ENCODE results near the gene RPS25. TPM values are rescaled to one million over a fixed set of nuclear protein-coding genes. Genes with fewer than 3 reads are reported as not detected.
"Not testable (repeated sequence)": the region's sequence is repeated elsewhere in the genome, so short reads cannot be mapped to it uniquely, and the experiment has no call there.

RPS25 gene
- total RNA-seq, 1 donor from 2014 or later = 1,773 TPM

DNA sequence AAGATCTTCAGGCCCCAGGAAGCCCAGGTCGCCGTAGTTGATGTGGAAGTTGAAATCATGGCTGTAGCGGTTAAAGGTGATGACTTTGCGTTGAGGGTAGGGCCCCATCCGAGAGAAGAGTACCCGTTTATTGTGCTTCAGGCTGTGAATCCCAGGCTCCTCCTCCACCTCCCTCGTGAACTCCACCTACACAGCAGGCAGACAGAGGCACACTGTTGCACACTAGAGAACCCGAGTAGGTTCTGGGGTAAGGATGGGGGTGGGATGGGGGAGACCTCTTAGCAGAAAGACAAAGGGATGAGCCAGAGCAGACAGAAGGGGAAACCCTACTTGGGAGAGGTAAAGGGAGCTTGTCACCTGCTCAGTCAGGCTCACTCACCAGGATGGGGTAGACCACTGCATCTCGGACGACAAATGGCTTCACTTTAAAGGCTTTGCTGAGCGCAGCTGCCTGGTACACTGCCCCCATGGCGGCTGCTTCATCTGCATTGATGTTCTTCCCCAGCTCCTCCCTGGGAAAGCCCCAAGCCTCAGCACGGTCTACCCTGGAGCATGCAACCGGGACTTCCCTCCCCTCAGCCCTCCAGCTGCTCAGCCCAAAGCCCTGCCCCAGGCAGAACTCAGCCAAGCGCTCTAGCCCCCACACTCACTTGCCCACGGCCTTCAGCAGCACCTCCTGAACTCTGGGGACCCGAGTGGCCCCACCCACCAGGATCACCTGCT is 33.5 kb upstream of the RPS25 start:
- Mint-ChIP-seq H3K9me3 (no peaks in the 10 kb centered on the region), H3K4me3 (ENCODE audit: low read depth) (no peak overlapping the region), H3K27ac (no peak overlapping the region), H3K27me3 (ENCODE audit: low read depth) (no peaks in the 10 kb centered on the region), H3K4me1 (ENCODE audit: low read depth) (peaks cover 21% of the 10 kb centered on the region), H3K36me3 (ENCODE audit: low read depth) (peaks cover 92% of the 10 kb centered on the region)
- intact Hi-C loops (cut with micrococcal nuclease) = no loop called here
- no peak for DNase-seq (ENCODE audit: low spot score)

GRCh38 chr11:119049081-119049480 is 30.9 kb upstream of the RPS25 start:
- H3K27ac Mint-ChIP-seq = no peak overlapping the region
- no peak overlapping the region for H3K4me3 Mint-ChIP-seq (ENCODE audit: low read depth)
- H3K27me3 Mint-ChIP-seq (ENCODE audit: low read depth) = no peaks in the 10 kb centered on the region
- peaks cover 92% of the 10 kb centered on the region for H3K36me3 Mint-ChIP-seq (ENCODE audit: low read depth)
- DNase-seq (ENCODE audit: low spot score) = no peak
- intact Hi-C loops (cut with micrococcal nuclease) = no loop called here
- H3K4me1 Mint-ChIP-seq (ENCODE audit: low read depth) = peaks cover 4% of the 10 kb centered on the region
- no peaks in the 10 kb centered on the region for H3K9me3 Mint-ChIP-seq

- Mint-ChIP-seq H3K27ac (no peak overlapping the region), H3K27me3 (ENCODE audit: low read depth) (no peaks in the 10 kb centered on the region), H3K4me1 (ENCODE audit: low read depth) (peaks cover 4% of the 10 kb centered on the region), H3K4me3 (ENCODE audit: low read depth) (no peak overlapping the region), H3K9me3 (no peaks in the 10 kb centered on the region), H3K36me3 (ENCODE audit: low read depth) (peaks cover 88% of the 10 kb centered on the region)
- intact Hi-C loops (cut with micrococcal nuclease) = no loop called here
- DNase-seq (ENCODE audit: low spot score) = no peak
These were observed 30.5 kb upstream of the RPS25 start for GRCh38 chr11:119048644-119049043.

DNA sequence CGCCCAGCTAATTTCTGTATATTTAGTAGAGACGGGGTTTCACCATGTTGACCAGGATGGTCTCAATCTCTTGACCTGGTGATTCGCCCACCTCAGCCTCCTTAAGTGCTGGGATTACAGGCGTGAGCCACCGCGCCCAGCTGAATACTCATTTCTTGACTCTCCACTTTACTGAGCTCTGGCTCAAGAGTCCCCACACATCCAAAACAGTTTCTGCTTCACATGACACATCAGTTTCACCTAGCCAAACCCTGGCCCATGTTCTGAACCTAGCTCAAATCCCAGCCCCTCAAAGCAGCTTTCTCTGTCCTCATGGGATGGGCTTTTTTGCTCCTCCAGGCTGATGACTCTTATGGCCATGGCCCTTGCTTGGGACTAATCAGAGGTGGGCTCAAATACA is 29.1 kb upstream of the RPS25 start:
- DNase-seq (ENCODE audit: low spot score) = no peak

DNA sequence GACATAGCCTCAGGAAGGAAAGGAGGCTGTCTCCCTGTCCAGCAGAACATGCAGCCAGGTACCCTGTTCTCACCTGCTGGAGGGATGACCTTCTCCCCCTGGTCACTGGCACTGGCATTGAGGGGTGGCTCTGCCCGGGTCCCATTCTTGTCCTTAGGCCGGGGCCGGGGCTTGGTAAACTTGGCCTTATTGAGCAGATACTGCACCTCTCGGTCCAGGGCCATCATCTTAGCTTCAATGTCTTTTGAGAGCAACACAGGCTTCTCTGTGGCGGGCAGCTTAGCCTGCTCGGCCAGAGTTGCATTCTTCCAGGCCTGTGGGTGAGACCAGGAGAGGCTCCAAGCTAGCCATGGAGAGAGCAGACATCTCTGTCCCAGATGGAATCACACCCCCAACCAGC is 28.3 kb upstream of the RPS25 start:
- DNase-seq (ENCODE audit: low spot score) = no peak
- no peak overlapping the region for H3K27ac Mint-ChIP-seq
- no peak overlapping the region for H3K4me3 Mint-ChIP-seq (ENCODE audit: low read depth)
- H3K9me3 Mint-ChIP-seq = no peaks in the 10 kb centered on the region
- H3K36me3 Mint-ChIP-seq (ENCODE audit: low read depth) = peaks cover 67% of the 10 kb centered on the region
- H3K4me1 Mint-ChIP-seq (ENCODE audit: low read depth) = peaks cover 9% of the 10 kb centered on the region
- no peaks in the 10 kb centered on the region for H3K27me3 Mint-ChIP-seq (ENCODE audit: low read depth)
- intact Hi-C loops (cut with micrococcal nuclease) = no loop called here

More for the DNA sequence above, 29.1 kb upstream of the RPS25 start:
- Mint-ChIP-seq H3K36me3 (ENCODE audit: low read depth) (peaks cover 74% of the 10 kb centered on the region), H3K9me3 (no peaks in the 10 kb centered on the region), H3K4me3 (ENCODE audit: low read depth) (no peak overlapping the region), H3K4me1 (ENCODE audit: low read depth) (peaks cover 6% of the 10 kb centered on the region), H3K27ac (peak overlapping the region; percentile 49), H3K27me3 (ENCODE audit: low read depth) (no peaks in the 10 kb centered on the region)
- intact Hi-C loops (cut with micrococcal nuclease) = no loop called here

DNA sequence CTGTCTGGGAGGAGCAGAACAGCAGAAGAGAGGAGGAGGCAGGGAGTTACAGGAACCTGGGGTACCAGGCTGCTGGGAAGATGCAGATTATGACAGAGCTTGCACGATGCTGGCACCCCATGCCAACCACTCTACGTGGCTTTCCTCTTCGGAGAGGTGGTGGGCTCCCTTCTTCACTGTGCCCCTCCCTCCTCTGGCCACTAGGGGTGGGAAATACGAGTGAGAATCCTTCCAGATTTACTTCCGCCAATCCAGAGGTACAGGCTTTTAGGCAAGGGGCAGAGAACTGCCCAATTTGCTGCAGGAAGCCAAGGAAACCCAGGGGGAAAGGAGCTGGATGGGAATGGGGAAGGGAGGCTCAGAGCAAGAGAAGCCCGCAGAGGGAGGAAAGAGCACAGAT is 26.6 kb upstream of the RPS25 start:
- H3K36me3 Mint-ChIP-seq (ENCODE audit: low read depth) = peaks cover 52% of the 10 kb centered on the region
- no peak overlapping the region for H3K4me3 Mint-ChIP-seq (ENCODE audit: low read depth)
- peaks cover 9% of the 10 kb centered on the region for H3K4me1 Mint-ChIP-seq (ENCODE audit: low read depth)
- no peak for DNase-seq (ENCODE audit: low spot score)
- H3K9me3 Mint-ChIP-seq = no peaks in the 10 kb centered on the region
- no peaks in the 10 kb centered on the region for H3K27me3 Mint-ChIP-seq (ENCODE audit: low read depth)
- intact Hi-C loops (cut with micrococcal nuclease) = no loop called here
- no peak overlapping the region for H3K27ac Mint-ChIP-seq

- Mint-ChIP-seq H3K27me3 (ENCODE audit: low read depth) (no peaks in the 10 kb centered on the region), H3K9me3 (no peaks in the 10 kb centered on the region), H3K4me1 (ENCODE audit: low read depth) (peaks cover 9% of the 10 kb centered on the region), H3K36me3 (ENCODE audit: low read depth) (peaks cover 34% of the 10 kb centered on the region), H3K27ac (no peak overlapping the region), H3K4me3 (ENCODE audit: low read depth) (no peak overlapping the region)
- intact Hi-C loops (cut with micrococcal nuclease) = no loop called here
- DNase-seq (ENCODE audit: low spot score) = no peak
These were observed 24.8 kb upstream of the RPS25 start for GRCh38 chr11:119042927-119043326.

DNA sequence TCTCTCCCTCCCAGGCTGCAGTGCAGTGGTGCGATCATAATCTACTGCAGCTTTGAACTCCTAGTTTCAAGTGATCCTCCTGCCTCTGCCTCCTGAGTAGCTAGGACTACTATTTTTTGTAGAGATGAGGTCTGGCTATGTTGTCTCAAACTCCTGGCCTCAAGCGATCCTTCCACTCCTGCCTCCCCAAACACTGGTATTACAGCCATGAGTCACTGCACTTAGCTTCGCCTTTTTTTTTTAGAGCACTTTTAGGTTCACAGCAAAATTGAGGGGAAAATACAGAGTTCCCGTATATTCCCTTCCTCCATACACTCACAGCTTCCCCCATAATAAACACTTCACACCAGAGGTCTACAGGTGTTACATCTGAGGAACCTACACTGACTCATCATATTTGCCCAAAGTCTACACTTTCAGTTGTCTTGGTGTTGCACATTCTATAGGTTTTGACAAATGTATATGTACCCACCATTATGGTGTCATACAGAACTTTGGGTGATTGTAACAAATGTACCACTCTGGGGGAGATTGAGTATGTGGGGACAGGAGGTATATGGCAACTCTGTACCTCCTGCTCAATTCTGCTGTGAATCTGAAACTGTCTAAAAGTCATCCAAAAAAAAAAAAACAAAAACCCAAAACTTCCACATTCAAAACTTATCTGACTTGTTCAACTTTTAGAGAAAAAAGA is 23.8 kb upstream of the RPS25 start:
- H3K4me1 Mint-ChIP-seq (ENCODE audit: low read depth) = peaks cover 7% of the 10 kb centered on the region
- no peaks in the 10 kb centered on the region for H3K9me3 Mint-ChIP-seq

DNA sequence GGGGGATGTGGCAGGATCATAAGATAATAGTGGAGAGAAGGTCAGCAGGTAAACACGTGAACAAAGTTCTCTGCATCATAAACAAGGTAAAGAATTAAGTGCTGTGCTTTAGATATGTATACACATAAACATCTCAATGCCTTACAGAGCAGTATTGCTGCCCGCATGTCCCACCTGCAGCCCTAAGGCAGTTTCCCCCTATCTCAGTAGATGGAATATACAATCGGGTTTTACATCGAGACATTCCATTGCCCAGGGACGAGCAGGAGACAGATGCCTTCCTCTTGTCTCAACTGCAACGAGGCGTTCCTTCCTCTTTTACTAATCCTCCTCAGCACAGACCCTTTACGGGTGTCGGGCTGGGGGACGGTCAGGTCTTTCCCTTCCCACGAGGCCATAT is 21.3 kb upstream of the RPS25 start:
- H3K9me3 Mint-ChIP-seq; H3K4me3 Mint-ChIP-seq (ENCODE audit: low read depth); H3K27ac Mint-ChIP-seq; H3K4me1 Mint-ChIP-seq (ENCODE audit: low read depth); H3K36me3 Mint-ChIP-seq (ENCODE audit: low read depth); H3K27me3 Mint-ChIP-seq (ENCODE audit: low read depth); intact Hi-C loops (cut with micrococcal nuclease); DNase-seq (ENCODE audit: low spot score): not testable (repeated sequence)

More for the DNA sequence above, 23.8 kb upstream of the RPS25 start:
- H3K27ac Mint-ChIP-seq = no peak overlapping the region
- peaks cover 26% of the 10 kb centered on the region for H3K36me3 Mint-ChIP-seq (ENCODE audit: low read depth)
- H3K4me3 Mint-ChIP-seq (ENCODE audit: low read depth) = no peak overlapping the region
- intact Hi-C loops (cut with micrococcal nuclease) = no loop called here
- no peaks in the 10 kb centered on the region for H3K27me3 Mint-ChIP-seq (ENCODE audit: low read depth)
- no peak for DNase-seq (ENCODE audit: low spot score)

- no peaks in the 10 kb centered on the region for H3K36me3 Mint-ChIP-seq (ENCODE audit: low read depth)
- intact Hi-C loops (cut with micrococcal nuclease) = no loop called here
- no peak overlapping the region for H3K4me3 Mint-ChIP-seq (ENCODE audit: low read depth)
- H3K27ac Mint-ChIP-seq = no peak overlapping the region
- no peaks in the 10 kb centered on the region for H3K27me3 Mint-ChIP-seq (ENCODE audit: low read depth)
- H3K4me1 Mint-ChIP-seq (ENCODE audit: low read depth) = peaks cover 7% of the 10 kb centered on the region
- DNase-seq (ENCODE audit: low spot score) = no peak
- H3K9me3 Mint-ChIP-seq = no peaks in the 10 kb centered on the region
These were observed 20.7 kb upstream of the RPS25 start for GRCh38 chr11:119038884-119039283.

DNA sequence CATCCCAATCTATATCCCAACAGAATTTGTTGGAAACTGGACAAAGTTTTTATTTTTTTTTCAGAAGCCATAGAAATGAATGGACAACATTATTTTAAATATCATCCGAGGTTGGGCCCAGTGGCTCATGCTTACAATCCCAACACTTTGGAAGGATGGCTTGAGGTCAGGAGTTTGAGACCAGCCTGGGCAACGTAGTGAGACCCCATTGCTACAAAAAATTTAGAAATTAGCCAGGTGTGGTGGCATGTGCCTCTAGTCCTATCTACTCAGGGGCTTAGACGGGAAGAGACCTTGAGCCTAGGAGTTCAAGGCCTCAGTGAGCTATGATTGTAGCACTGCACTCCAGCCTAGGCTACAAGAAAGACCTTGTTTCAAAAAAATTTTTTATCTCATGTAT is 16.7 kb upstream of the RPS25 start:
- Mint-ChIP-seq H3K36me3 (ENCODE audit: low read depth) (no peaks in the 10 kb centered on the region), H3K4me1 (ENCODE audit: low read depth) (peaks cover 2% of the 10 kb centered on the region), H3K27ac (no peak overlapping the region), H3K9me3 (no peaks in the 10 kb centered on the region), H3K27me3 (ENCODE audit: low read depth) (no peaks in the 10 kb centered on the region), H3K4me3 (ENCODE audit: low read depth) (no peak overlapping the region)
- intact Hi-C loops (cut with micrococcal nuclease) = loop anchor here (5.0 kb wide), 1 partner anchor 38 kb away; the partner anchor contains the start of gene CENATAC
- DNase-seq (ENCODE audit: low spot score) = no peak

- DNase-seq (ENCODE audit: low spot score); H3K27ac Mint-ChIP-seq; H3K9me3 Mint-ChIP-seq; H3K36me3 Mint-ChIP-seq (ENCODE audit: low read depth); H3K4me3 Mint-ChIP-seq (ENCODE audit: low read depth); H3K27me3 Mint-ChIP-seq (ENCODE audit: low read depth): not testable (repeated sequence)
- intact Hi-C loops (cut with micrococcal nuclease) = loop anchor here (5.0 kb wide), 1 partner anchor 36 kb away; the partner anchor contains the start of gene CENATAC
- H3K4me1 Mint-ChIP-seq (ENCODE audit: low read depth) = peaks cover 15% of the 10 kb centered on the region
These were observed 15.3 kb upstream of the RPS25 start for GRCh38 chr11:119033421-119033820.

- Mint-ChIP-seq H3K4me1 (ENCODE audit: low read depth) (peaks cover 15% of the 10 kb centered on the region), H3K9me3 (no peaks in the 10 kb centered on the region), H3K4me3 (ENCODE audit: low read depth) (no peak overlapping the region), H3K36me3 (ENCODE audit: low read depth) (peaks cover 15% of the 10 kb centered on the region), H3K27ac (no peak overlapping the region), H3K27me3 (ENCODE audit: low read depth) (no peaks in the 10 kb centered on the region)
- no peak for DNase-seq (ENCODE audit: low spot score)
- intact Hi-C loops (cut with micrococcal nuclease) = loop anchor here (2.0 to 5.0 kb wide), 2 partner anchors 35 to 63 kb away; partner anchors contain the start of gene CENATAC
These were observed 13.8 kb upstream of the RPS25 start for GRCh38 chr11:119031912-119032280.
